ENCODE measurements around the gene MYOF.
A peak's percentile ranks its signal among the peaks of the same experiment; 100 is the strongest.
"Not testable (repeated sequence)": the region's sequence is repeated elsewhere in the genome, so short reads cannot be mapped to it uniquely, and the experiment has no call there.

MYOF gene

GRCh38 chr10:93367664-93368063 is 114.5 kb downstream of the MYOF start:
- no peak for FAIRE-seq
- TF ChIP-seq POLR2A (IDR thresholded peaks at IDR 0.05; ENCODE audit: low read depth, low read length) = no peak
- DNase-seq (ENCODE audit: insufficient read length, low spot score) = no peak

GRCh38 chr10:93364966-93365365 is 117.2 kb downstream of the MYOF start:
- no peak for DNase-seq (ENCODE audit: insufficient read length, low spot score)
- no peak for FAIRE-seq
- TF ChIP-seq POLR2A (IDR thresholded peaks at IDR 0.05; ENCODE audit: low read depth, low read length) = no peak

GRCh38 chr10:93363891-93364648 is 118.1 kb downstream of the MYOF start:
- no peak for TF ChIP-seq POLR2A (IDR thresholded peaks at IDR 0.05; ENCODE audit: low read depth, low read length)
- DNase-seq (ENCODE audit: insufficient read length, low spot score) (no peak), FAIRE-seq (no peak)

GRCh38 chr10:93358398-93358797 is 123.7 kb downstream of the MYOF start:
- not testable (repeated sequence) for DNase-seq (ENCODE audit: insufficient read length, low spot score); FAIRE-seq

- FAIRE-seq = peak; percentile 11
- DNase-seq (ENCODE audit: insufficient read length, low spot score) = no peak
- no peak for TF ChIP-seq POLR2A (IDR thresholded peaks at IDR 0.05; ENCODE audit: low read depth, low read length)
Measured at GRCh38 chr10:93357680-93358079, 124.5 kb downstream of the MYOF start.

- no peak for FAIRE-seq
- no peak for TF ChIP-seq POLR2A (IDR thresholded peaks at IDR 0.05; ENCODE audit: low read depth, low read length)
- no peak for DNase-seq (ENCODE audit: insufficient read length, low spot score)
Measured at GRCh38 chr10:93356516-93356915, 125.6 kb downstream of the MYOF start.

- peak; percentile 39 for DNase-seq (ENCODE audit: insufficient read length, low spot score)
- no peak for TF ChIP-seq POLR2A (IDR thresholded peaks at IDR 0.05; ENCODE audit: low read depth, low read length)
- FAIRE-seq = peak; percentile 11
Measured at GRCh38 chr10:93352638-93353383, 129.3 kb downstream of the MYOF start.

- DNase-seq (ENCODE audit: insufficient read length, low spot score) (no peak), FAIRE-seq (no peak)
- TF ChIP-seq POLR2A (IDR thresholded peaks at IDR 0.05; ENCODE audit: low read depth, low read length) = no peak
Measured at GRCh38 chr10:93346694-93347093, 135.4 kb downstream of the MYOF start.

GRCh38 chr10:93346108-93346507 is 136.0 kb downstream of the MYOF start:
- TF ChIP-seq POLR2A (IDR thresholded peaks at IDR 0.05; ENCODE audit: low read depth, low read length) = no peak
- no peak for DNase-seq (ENCODE audit: insufficient read length, low spot score)
- FAIRE-seq = no peak

GRCh38 chr10:93344691-93345090 is 137.4 kb downstream of the MYOF start:
- no peak for DNase-seq (ENCODE audit: insufficient read length, low spot score)
- TF ChIP-seq POLR2A (IDR thresholded peaks at IDR 0.05; ENCODE audit: low read depth, low read length) = no peak
- no peak for FAIRE-seq

- no peak for DNase-seq (ENCODE audit: insufficient read length, low spot score)
- no peak for FAIRE-seq
- no peak for TF ChIP-seq POLR2A (IDR thresholded peaks at IDR 0.05; ENCODE audit: low read depth, low read length)
Measured at GRCh38 chr10:93342921-93343320, 139.2 kb downstream of the MYOF start.

GRCh38 chr10:93342366-93342765 is 139.8 kb downstream of the MYOF start:
- FAIRE-seq (no peak), DNase-seq (ENCODE audit: insufficient read length, low spot score) (no peak)
- no peak for TF ChIP-seq POLR2A (IDR thresholded peaks at IDR 0.05; ENCODE audit: low read depth, low read length)

- FAIRE-seq = no peak
- TF ChIP-seq POLR2A (IDR thresholded peaks at IDR 0.05; ENCODE audit: low read depth, low read length) = no peak
- no peak for DNase-seq (ENCODE audit: insufficient read length, low spot score)
Measured at GRCh38 chr10:93337309-93337721, 144.8 kb downstream of the MYOF start.

GRCh38 chr10:93336678-93337077 is 145.5 kb downstream of the MYOF start:
- DNase-seq (ENCODE audit: insufficient read length, low spot score) = no peak
- FAIRE-seq = no peak
- TF ChIP-seq POLR2A (IDR thresholded peaks at IDR 0.05; ENCODE audit: low read depth, low read length) = no peak

GRCh38 chr10:93336110-93336509 is 146.0 kb downstream of the MYOF start:
- FAIRE-seq = no peak
- no peak for DNase-seq (ENCODE audit: insufficient read length, low spot score)
- no peak for TF ChIP-seq POLR2A (IDR thresholded peaks at IDR 0.05; ENCODE audit: low read depth, low read length)
